HepG2 (cell line): ENCODE results near the gene RAB11FIP5. TPM values are rescaled to one million over a fixed set of nuclear protein-coding genes. Genes with fewer than 3 reads are reported as not detected.

Experiments used
- AGO1 ChIP-seq: fragments of 200-400 bp; formaldehyde crosslinking; IDR thresholded peaks from 2 replicates; pipeline ENCODE4 v1.6.1; 2017; ENCODE audit warnings: mild to moderate bottlenecking, low read depth, low read length, moderate library complexity; ENCODE audit not compliant: poor library complexity, severe bottlenecking
- FOXA1 ChIP-seq, 2 experiments: fragments of 450-650 bp in 1 of 2; sonication (generic) in 1 of 2; formaldehyde crosslinking in 1 of 2; IDR thresholded peaks; 2 replicates each; pipeline versions ENCODE4 v1.4.0 to v1.6.1; 2016 to 2020; ENCODE audit warnings: missing genetic modification reagents in 1 of 2
- FOXO4 ChIP-seq: sonication (generic); formaldehyde crosslinking; conservative IDR thresholded peaks from 2 replicates; pipeline ENCODE4 v1.8.1; 2023; ENCODE audit warnings: missing genetic modification reagents
- GABPA ChIP-seq, 2 experiments: IDR thresholded peaks; 2 replicates each; pipeline ENCODE4 v1.6.1; 2011 to 2016; ENCODE audit warnings: low read depth in 2 of 2, low read length in 1 of 2, missing biosample characterization in 1 of 2, missing genetic modification characterization in 1 of 2
- HCFC1 ChIP-seq: fragments of 150-350 bp; IDR thresholded peaks from 2 replicates; pipeline ENCODE4 v1.6.1; 2014; ENCODE audit warnings: low read depth, low read length
- HNRNPUL1 ChIP-seq: fragments of 200-400 bp; formaldehyde crosslinking; IDR thresholded peaks from 2 replicates; pipeline ENCODE4 v1.6.1; 2017; ENCODE audit warnings: low read depth, mild to moderate bottlenecking, low read length, moderate library complexity
- IKZF1 ChIP-seq: fragments of 450-650 bp; IDR thresholded peaks from 2 replicates; pipeline ENCODE4 v1.7.1; 2016
- IKZF5 ChIP-seq: IDR thresholded peaks from 2 replicates; pipeline ENCODE4 v1.6.1; 2018; ENCODE audit warnings: missing genetic modification reagents, mild to moderate bottlenecking, missing compliant biosample characterization
- KLF12 ChIP-seq: sonication (generic); formaldehyde crosslinking; IDR thresholded peaks from 2 replicates; pipeline ENCODE4 v1.4.0; 2020; ENCODE audit warnings: missing genetic modification reagents, borderline replicate concordance
- KLF6 ChIP-seq: IDR thresholded peaks from 2 replicates; pipeline ENCODE4 v1.8.0; 2016; ENCODE audit warnings: missing biosample characterization, missing genetic modification reagents
- LCORL ChIP-seq, 2 experiments: fragments of 450-650 bp in 1 of 2; sonication (generic) in 1 of 2; formaldehyde crosslinking in 1 of 2; IDR thresholded peaks; 2 replicates each; pipeline versions ENCODE4 v1.5.0 to v1.6.1; 2017 to 2020; ENCODE audit warnings: antibody characterized with exemption in 1 of 2, missing genetic modification reagents in 1 of 2
- MIXL1 ChIP-seq: IDR thresholded peaks from 2 replicates; pipeline ENCODE4 v1.6.1; 2016
- MZF1 ChIP-seq: sonication (generic); formaldehyde crosslinking; IDR thresholded peaks from 2 replicates; pipeline ENCODE4 v1.8.1; 2023; ENCODE audit warnings: mild to moderate bottlenecking, missing genetic modification reagents, borderline replicate concordance
- SAP130 ChIP-seq: IDR thresholded peaks from 2 replicates; pipeline ENCODE4 v1.6.1; 2016; ENCODE audit warnings: low read depth
- SIX1 ChIP-seq: sonication (generic); formaldehyde crosslinking; IDR thresholded peaks from 2 replicates; pipeline ENCODE4 v1.4.0; 2020; ENCODE audit warnings: missing genetic modification reagents, borderline replicate concordance
- SOX5 ChIP-seq: IDR thresholded peaks from 2 replicates; pipeline ENCODE4 v1.6.1; 2016; ENCODE audit warnings: borderline replicate concordance
- XBP1 ChIP-seq: sonication (generic); formaldehyde crosslinking; IDR thresholded peaks from 2 replicates; pipeline ENCODE4 v1.5.0; 2020; ENCODE audit warnings: missing genetic modification reagents
- ZBTB20 ChIP-seq: sonication (generic); formaldehyde crosslinking; IDR thresholded peaks from 2 replicates; pipeline ENCODE4 v1.8.1; 2023; ENCODE audit warnings: missing genetic modification reagents, low read depth, mild to moderate bottlenecking, borderline replicate concordance
- ZKSCAN5 ChIP-seq: sonication (generic); formaldehyde crosslinking; IDR thresholded peaks from 2 replicates; pipeline ENCODE4 v1.5.1; 2020; ENCODE audit warnings: mild to moderate bottlenecking, missing genetic modification reagents
- ZNF180 ChIP-seq: sonication (generic); formaldehyde crosslinking; IDR thresholded peaks from 2 replicates; pipeline ENCODE4 v1.4.0; 2020; ENCODE audit warnings: low read depth, missing genetic modification reagents, borderline replicate concordance
- ZNF773 ChIP-seq: sonication (generic); formaldehyde crosslinking; IDR thresholded peaks from 2 replicates; pipeline ENCODE4 v1.4.0; 2020; ENCODE audit warnings: missing genetic modification reagents, borderline replicate concordance
- polyA plus RNA-seq, 8 experiments: library from polyadenylated mRNA; depleted of rRNA in 3 of 8; stranded (reverse) in 7 of 8; unstranded in 1 of 8; fragments of >200 nt; fragmentation: Illumina TruSeq in 4 of 8; extraction: Trizol in 4 of 8; gene quantifications; 2 replicates each; pipeline versions ENCODE4 v1.2.1 to v1.2.3, GENCODE V29; 2011 to 2016; ENCODE audit warnings: low read depth in 4 of 8, missing spikeins in 1 of 8, mixed read lengths in 1 of 8; ENCODE audit not compliant: insufficient read depth in 1 of 8
- total RNA-seq, 5 experiments: library from RNA; depleted of rRNA; stranded (reverse); fragments of >200 nt; fragmentation: Illumina TruSeq; extraction: Trizol; gene quantifications; 2 replicates each; pipeline ENCODE4 v1.2.3, GENCODE V29; 2016; ENCODE audit warnings: low read depth in 1 of 5
- TF ChIP-seq, protein P1 (sequence below): sonication (generic); formaldehyde crosslinking; IDR thresholded peaks from 2 replicates; pipeline ENCODE4 v1.4.0; 2020; ENCODE audit warnings: missing genetic modification reagents
- TF ChIP-seq, protein P2 (sequence below): sonication (generic); formaldehyde crosslinking; IDR thresholded peaks from 2 replicates; pipeline ENCODE4 v1.4.0; 2020; ENCODE audit warnings: missing genetic modification reagents
- TF ChIP-seq, protein P3 (sequence below): sonication (generic); formaldehyde crosslinking; IDR thresholded peaks from 2 replicates; pipeline ENCODE4 v1.4.0; 2020; ENCODE audit warnings: mild to moderate bottlenecking, missing genetic modification reagents, borderline replicate concordance

Gene RAB11FIP5
- total and polyA plus RNA-seq, 2 of the 13 experiments (the other 11 are each of a cell fraction or from before 2014, with no cell fraction given): 9.4 to 22.9 TPM

DNA sequence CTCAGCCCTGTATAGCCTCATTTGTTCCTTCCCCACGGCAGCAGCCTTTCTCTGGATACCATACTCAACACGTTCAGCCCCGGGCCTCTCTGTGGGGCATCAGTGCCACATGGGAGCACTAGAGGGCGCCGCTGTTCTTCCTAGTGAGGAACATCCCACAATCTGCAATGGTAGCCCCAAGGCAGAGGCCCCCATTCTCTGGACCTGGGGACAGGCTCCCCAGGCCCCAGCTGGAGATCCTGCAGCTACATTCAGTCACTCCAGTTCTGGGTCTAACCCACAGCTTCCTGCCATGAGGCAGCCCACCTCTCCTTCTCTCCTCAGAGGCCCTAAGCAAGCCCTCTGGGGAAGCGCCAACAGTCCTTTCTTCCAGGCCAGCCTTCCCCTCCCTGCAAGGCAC lies 27.1 kb downstream of the RAB11FIP5 start (continued):
- TF ChIP-seq XBP1: no peak
- no peak for TF ChIP-seq FOXO4 (CRISPR knock-in tag)
- TF ChIP-seq, protein P1, sequence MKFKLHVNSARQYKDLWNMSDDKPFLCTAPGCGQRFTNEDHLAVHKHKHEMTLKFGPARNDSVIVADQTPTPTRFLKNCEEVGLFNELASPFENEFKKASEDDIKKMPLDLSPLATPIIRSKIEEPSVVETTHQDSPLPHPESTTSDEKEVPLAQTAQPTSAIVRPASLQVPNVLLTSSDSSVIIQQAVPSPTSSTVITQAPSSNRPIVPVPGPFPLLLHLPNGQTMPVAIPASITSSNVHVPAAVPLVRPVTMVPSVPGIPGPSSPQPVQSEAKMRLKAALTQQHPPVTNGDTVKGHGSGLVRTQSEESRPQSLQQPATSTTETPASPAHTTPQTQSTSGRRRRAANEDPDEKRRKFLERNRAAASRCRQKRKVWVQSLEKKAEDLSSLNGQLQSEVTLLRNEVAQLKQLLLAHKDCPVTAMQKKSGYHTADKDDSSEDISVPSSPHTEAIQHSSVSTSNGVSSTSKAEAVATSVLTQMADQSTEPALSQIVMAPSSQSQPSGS (CRISPR knock-in tag): 0 out of 2 replicates have a peak, but pooled peaks have one; percentile 22
- TF ChIP-seq HCFC1: no peak
- no peak for TF ChIP-seq IKZF1
- TF ChIP-seq IKZF5 (CRISPR knock-in tag): no peak
- no peak for TF ChIP-seq SIX1 (CRISPR knock-in tag)
- TF ChIP-seq MIXL1 (CRISPR knock-in tag): no peak
- 0 out of 2 replicates have a peak, but pooled peaks have one; percentile 23 for TF ChIP-seq ZKSCAN5
- TF ChIP-seq SAP130 (CRISPR knock-in tag): 0 out of 2 replicates have a peak, but pooled peaks have one; percentile 26
- TF ChIP-seq ZNF773 (CRISPR knock-in tag): no peak
- no peak for TF ChIP-seq HNRNPUL1
- no peak for TF ChIP-seq AGO1
- TF ChIP-seq MZF1 (CRISPR knock-in tag): 0 out of 2 replicates have a peak, but pooled peaks have one; percentile 80
- TF ChIP-seq, protein P2, sequence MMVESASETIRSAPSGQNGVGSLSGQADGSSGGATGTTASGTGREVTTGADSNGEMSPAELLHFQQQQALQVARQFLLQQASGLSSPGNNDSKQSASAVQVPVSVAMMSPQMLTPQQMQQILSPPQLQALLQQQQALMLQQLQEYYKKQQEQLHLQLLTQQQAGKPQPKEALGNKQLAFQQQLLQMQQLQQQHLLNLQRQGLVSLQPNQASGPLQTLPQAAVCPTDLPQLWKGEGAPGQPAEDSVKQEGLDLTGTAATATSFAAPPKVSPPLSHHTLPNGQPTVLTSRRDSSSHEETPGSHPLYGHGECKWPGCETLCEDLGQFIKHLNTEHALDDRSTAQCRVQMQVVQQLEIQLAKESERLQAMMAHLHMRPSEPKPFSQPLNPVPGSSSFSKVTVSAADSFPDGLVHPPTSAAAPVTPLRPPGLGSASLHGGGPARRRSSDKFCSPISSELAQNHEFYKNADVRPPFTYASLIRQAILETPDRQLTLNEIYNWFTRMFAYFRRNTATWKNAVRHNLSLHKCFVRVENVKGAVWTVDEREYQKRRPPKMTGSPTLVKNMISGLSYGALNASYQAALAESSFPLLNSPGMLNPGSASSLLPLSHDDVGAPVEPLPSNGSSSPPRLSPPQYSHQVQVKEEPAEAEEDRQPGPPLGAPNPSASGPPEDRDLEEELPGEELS (CRISPR knock-in tag): no peak
- peak; percentile 52; the same call in 1 of the 2 replicates for TF ChIP-seq ZBTB20 (CRISPR knock-in tag)
- TF ChIP-seq GABPA (IDR thresholded peaks at IDR 0.05; ENCODE audit: low read depth, low read length): no peak
- no peak for TF ChIP-seq GABPA (CRISPR knock-in tag; IDR thresholded peaks at IDR 0.05; ENCODE audit: low read depth)
- no peak for TF ChIP-seq ZNF180 (CRISPR knock-in tag)
- no peak for TF ChIP-seq SOX5
- no peak for TF ChIP-seq KLF6 (CRISPR knock-in tag)
- TF ChIP-seq, protein P3, sequence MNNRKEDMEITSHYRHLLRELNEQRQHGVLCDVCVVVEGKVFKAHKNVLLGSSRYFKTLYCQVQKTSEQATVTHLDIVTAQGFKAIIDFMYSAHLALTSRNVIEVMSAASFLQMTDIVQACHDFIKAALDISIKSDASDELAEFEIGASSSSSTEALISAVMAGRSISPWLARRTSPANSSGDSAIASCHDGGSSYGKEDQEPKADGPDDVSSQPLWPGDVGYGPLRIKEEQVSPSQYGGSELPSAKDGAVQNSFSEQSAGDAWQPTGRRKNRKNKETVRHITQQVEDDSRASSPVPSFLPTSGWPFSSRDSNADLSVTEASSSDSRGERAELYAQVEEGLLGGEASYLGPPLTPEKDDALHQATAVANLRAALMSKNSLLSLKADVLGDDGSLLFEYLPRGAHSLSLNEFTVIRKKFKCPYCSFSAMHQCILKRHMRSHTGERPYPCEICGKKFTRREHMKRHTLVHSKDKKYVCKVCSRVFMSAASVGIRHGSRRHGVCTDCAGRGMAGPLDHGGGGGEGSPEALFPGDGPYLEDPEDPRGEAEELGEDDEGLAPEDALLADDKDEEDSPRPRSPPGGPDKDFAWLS (CRISPR knock-in tag): no peak
- TF ChIP-seq KLF12: no peak
- no peak for TF ChIP-seq FOXA1 (IDR thresholded peaks at IDR 0.05)
- no peak for TF ChIP-seq FOXA1 (CRISPR knock-in tag; IDR thresholded peaks at IDR 0.05)
- no peak for TF ChIP-seq LCORL (IDR thresholded peaks at IDR 0.05)
- TF ChIP-seq LCORL (CRISPR knock-in tag; IDR thresholded peaks at IDR 0.05): no peak
